K562 (cell line): ENCODE measurements around the gene FHIP2A. TPM values are rescaled to one million over a fixed set of nuclear protein-coding genes. Genes with fewer than 3 reads are reported as not detected.

Experiments used
- ATAC-seq: fragments of 200-7000 bp; cut with Tn5 transposase; 3 replicates; pipeline ENCODE4 v1.9.1; 2020; ENCODE audit warnings: moderate library complexity
- BruUV-seq: library from RNA; stranded (reverse); fragments of 400-500 nt; replicated peaks from 2 replicates; lab custom pipeline; 2021; lab: Mats Ljungman, UMichigan
- CTCF ChIA-PET: fragments of 300-600 bp; formaldehyde crosslinking; extraction: SDS; loops from one replicate; lab custom pipeline; 2021; ENCODE audit warnings: low intra/inter-chr PET ratio; lab: Yijun Ruan, JAX
- POLR2A ChIA-PET: fragments of 300-600, 350-650 bp; sonication (Branson Sonifier 250); formaldehyde crosslinking; extraction: SDS; loops from one replicate; lab custom pipeline; 2021; ENCODE audit warnings: antibody characterized with exemption, inconsistent platforms; lab: Yijun Ruan, JAX
- DNase-seq, 4 experiments: peaks; one replicate each; pipeline versions ENCODE4 v3.0.0 to v3.0.0-alpha.2; 2011 to 2018; ENCODE audit warnings: low spot score in 3 of 4, mixed read lengths in 3 of 4; ENCODE audit errors: extremely low read depth in 1 of 4
- FAIRE-seq: peaks from 2 replicates; lab custom pipeline; 2011; peaks lifted over from hg19 to GRCh38; lab: Jason Lieb, UNC
- H2AFZ ChIP-seq: 2 replicates; pipeline ENCODE4 v1.6.0; 2011; ENCODE audit warnings: low read depth, low read length, control low read depth, inconsistent platforms
- H3K27ac ChIP-seq: fragments of 200-600 bp; 3 replicates; pipeline ENCODE4 v1.8.0; 2011; ENCODE audit warnings: low read depth, mild to moderate bottlenecking, control low read depth, inconsistent platforms, low read length, moderate library complexity, mixed read lengths; ENCODE audit errors: extremely low read depth
- H3K27me3 ChIP-seq, 2 experiments: fragments of 300-600 bp in 1 of 2; 2 replicates in 1 of 2; 3 replicates in 1 of 2; pipeline versions ENCODE4 v1.6.0 to v1.8.0; 2011; ENCODE audit warnings: inconsistent platforms in 2 of 2, low read length in 2 of 2, mild to moderate bottlenecking in 1 of 2, mixed read lengths in 1 of 2, moderate library complexity in 1 of 2; ENCODE audit not compliant: control insufficient read depth in 2 of 2, insufficient read depth in 2 of 2
- H3K36me3 ChIP-seq: fragments of 300-600 bp; 3 replicates; pipeline ENCODE4 v1.8.0; 2011; ENCODE audit warnings: mild to moderate bottlenecking, low read length, inconsistent platforms; ENCODE audit not compliant: control insufficient read depth, insufficient read depth
- H3K4me1 ChIP-seq, 2 experiments: fragments of 200-600 bp in 1 of 2; replicated peaks in 1 of 2; 2 replicates in 1 of 2; 3 replicates in 1 of 2; pipeline versions ENCODE4 v1.5.1 to v1.8.0; 2011; ENCODE audit warnings: inconsistent platforms in 2 of 2, low read length in 2 of 2, mild to moderate bottlenecking in 1 of 2, mixed read lengths in 1 of 2, moderate library complexity in 1 of 2; ENCODE audit not compliant: control insufficient read depth in 2 of 2, insufficient read depth in 2 of 2
- H3K4me2 ChIP-seq: 2 replicates; pipeline ENCODE4 v1.6.1; 2011; ENCODE audit warnings: low read length, control low read depth, inconsistent platforms, mixed read lengths; ENCODE audit not compliant: insufficient read depth
- H3K4me3 ChIP-seq: fragments of 200-600 bp; sonication (generic), shearing (Covaris generic); 2 replicates; pipeline ENCODE4 v1.5.1; 2016; ENCODE audit warnings: control low read depth, inconsistent platforms
- H3K79me2 ChIP-seq: fragments of 200-600 bp; 3 replicates; pipeline ENCODE4 v1.8.0; 2011; ENCODE audit warnings: low read length, inconsistent platforms; ENCODE audit not compliant: control insufficient read depth, insufficient read depth
- H3K9ac ChIP-seq, 2 experiments: 2 replicates each; pipeline versions ENCODE4 v1.6.0 to v1.6.1; 2011; ENCODE audit warnings: low read depth in 2 of 2, low read length in 2 of 2, control low read depth in 1 of 2, inconsistent platforms in 1 of 2, mild to moderate bottlenecking in 1 of 2, mixed read lengths in 1 of 2; ENCODE audit not compliant: insufficient read depth in 1 of 2
- H3K9me1 ChIP-seq: one replicate; pipeline ENCODE4 v1.6.0; 2011; ENCODE audit warnings: inconsistent platforms, mild to moderate bottlenecking, low read length, moderate library complexity; ENCODE audit not compliant: control insufficient read depth, insufficient read depth
- H3K9me3 ChIP-seq: replicated peaks from 2 replicates; pipeline ENCODE4 v1.5.1; 2011; ENCODE audit warnings: low read depth, low read length, inconsistent platforms; ENCODE audit not compliant: control insufficient read depth, insufficient read depth
- H4K20me1 ChIP-seq: replicated peaks from 2 replicates; pipeline ENCODE4 v1.6.1; 2011; ENCODE audit warnings: low read length, inconsistent platforms, mixed read lengths; ENCODE audit not compliant: control insufficient read depth, insufficient read depth
- ATF1 ChIP-seq, 2 experiments: fragments of 450-650 bp in 1 of 2; IDR thresholded peaks; 2 replicates each; pipeline ENCODE4 v1.6.1; 2016; ENCODE audit warnings: missing compliant biosample characterization in 1 of 2, missing genetic modification characterization in 1 of 2
- ETV5 ChIP-seq: sonication (generic); formaldehyde crosslinking; IDR thresholded peaks from 2 replicates; pipeline ENCODE4 v1.4.0; 2020; ENCODE audit warnings: low read depth, mild to moderate bottlenecking, missing genetic modification reagents
- ZNF696 ChIP-seq: fragments of 250-450 bp; sonication (Bioruptor Pico); conservative IDR thresholded peaks from 2 replicates; pipeline ENCODE4 v1.4.0; 2020; ENCODE audit warnings: mild to moderate bottlenecking, moderate library complexity
- WGBS: fragments of 100-300 bp; shearing (Covaris generic); methylation state at CpG from one replicate; pipeline ENCODE4 v1.1.6; 2016; ENCODE audit warnings: low coverage, mixed read lengths; ENCODE audit not compliant: insufficient coverage; ENCODE audit errors: missing lambda C conversion rate; 5-methylcytosine and 5-hydroxymethylcytosine counted together
- in situ Hi-C: fragments of 300-500 bp; cut with MboI; formaldehyde crosslinking; loops from 4 replicates; pipeline ENCODE4 v1.15.0; 2018; ENCODE audit warnings: inconsistent platforms, mixed read lengths
- intact Hi-C: fragments of 100-400 bp; cut with micrococcal nuclease; formaldehyde crosslinking; loops from 2 replicates; pipeline ENCODE4 v1.14.2; 2022
- polyA plus RNA-seq, 8 experiments: library from polyadenylated mRNA; depleted of rRNA in 4 of 8; stranded (reverse) in 5 of 8; unstranded in 3 of 8; fragments of >200 nt; fragmentation: Nextera tagmentation in 2 of 8; fragmentation: Illumina TruSeq in 1 of 8; extraction: Ambion mirVana in 2 of 8; extraction: Trizol in 1 of 8; gene quantifications; 2 replicates each; pipeline versions ENCODE4 v1.2.1 to v1.2.3, GENCODE V29; 2011 to 2014; ENCODE audit warnings: inconsistent platforms in 1 of 8, missing spikeins in 1 of 8
- total RNA-seq, 7 experiments: library from RNA; depleted of rRNA in 6 of 7; stranded (reverse); fragments of >200 nt in 6 of 7; fragmentation: Illumina TruSeq in 2 of 7; extraction: Trizol in 2 of 7; gene quantifications; 2 replicates each; pipeline versions ENCODE4 v1.2.1 to v1.2.3, GENCODE V29; 2011 to 2021; ENCODE audit warnings: low replicate concordance in 1 of 7
- TF ChIP-seq, protein P1 (sequence below): sonication (generic); formaldehyde crosslinking; IDR thresholded peaks from 2 replicates; pipeline ENCODE4 v1.8.0; 2023; ENCODE audit warnings: missing genetic modification reagents, mild to moderate bottlenecking, borderline replicate concordance
- TF ChIP-seq, protein P2 (sequence below): fragments of 200-600 bp; sonication (generic); IDR thresholded peaks from one replicate; pipeline ENCODE4 v1.6.1; 2012; ENCODE audit warnings: mild to moderate bottlenecking, low read depth, low read length, inconsistent platforms

The FHIP2A gene
- total and polyA plus RNA-seq, 9 of the 15 experiments (the other 6 are each of a cell fraction or from before 2014, with no cell fraction given) = 1.5 to 7.4 (median 3.3) TPM

DNA sequence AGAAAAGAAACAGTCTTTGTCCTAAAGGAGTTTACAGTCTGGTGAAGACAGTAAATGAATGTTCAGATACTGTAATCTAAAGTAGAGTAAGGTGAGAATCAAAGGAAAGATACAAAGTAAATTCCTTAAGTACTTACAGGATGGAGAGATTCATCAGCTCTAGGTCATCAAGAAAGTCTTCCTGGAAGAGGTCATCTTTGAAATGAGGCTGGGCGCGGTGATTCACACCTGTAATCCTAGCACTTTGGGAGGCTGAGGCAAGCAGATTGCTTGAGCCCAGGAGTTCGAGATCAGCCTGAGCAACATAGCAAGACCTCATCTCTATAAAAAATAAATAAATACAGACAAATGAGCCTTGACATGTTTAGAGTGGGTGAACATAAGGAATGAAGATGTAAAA is 18.3 kb downstream of the FHIP2A start:
- intact Hi-C loops (no loop called here), in situ Hi-C loops (no loop called here)
- no TSS peak for BruUV-seq
- Histone ChIP-seq H3K9me3 (no peaks in the 10 kb centered on the region), H3K4me2 (no peak overlapping the region), H3K27me3 (no peaks in the 10 kb centered on the region), H3K9ac (no peak overlapping the region), H3K79me2 (no peaks in the 10 kb centered on the region), H2AFZ (no peak overlapping the region), H3K36me3 (peaks cover 16% of the 10 kb centered on the region; the same call in 2 of the 3 replicates), H3K27ac (no peak overlapping the region), H4K20me1 (no peaks in the 10 kb centered on the region), H3K9me1 (no peaks in the 10 kb centered on the region), H3K4me1 (no peaks in the 10 kb centered on the region), H3K4me3 (no peak overlapping the region)
- DNase-seq = no peak
- ChIA-PET CTCF (no interaction called here), POLR2A (interaction anchor here (0.5 kb wide), 1 partner anchor 146 kb away, joined by 3 read pairs; no protein-coding TSS in a partner anchor)
- 92% methylated on average over 3 of the region's 3 CpGs for WGBS
- ATAC-seq = no peak
- FAIRE-seq = no peak
- TF ChIP-seq, protein P1, sequence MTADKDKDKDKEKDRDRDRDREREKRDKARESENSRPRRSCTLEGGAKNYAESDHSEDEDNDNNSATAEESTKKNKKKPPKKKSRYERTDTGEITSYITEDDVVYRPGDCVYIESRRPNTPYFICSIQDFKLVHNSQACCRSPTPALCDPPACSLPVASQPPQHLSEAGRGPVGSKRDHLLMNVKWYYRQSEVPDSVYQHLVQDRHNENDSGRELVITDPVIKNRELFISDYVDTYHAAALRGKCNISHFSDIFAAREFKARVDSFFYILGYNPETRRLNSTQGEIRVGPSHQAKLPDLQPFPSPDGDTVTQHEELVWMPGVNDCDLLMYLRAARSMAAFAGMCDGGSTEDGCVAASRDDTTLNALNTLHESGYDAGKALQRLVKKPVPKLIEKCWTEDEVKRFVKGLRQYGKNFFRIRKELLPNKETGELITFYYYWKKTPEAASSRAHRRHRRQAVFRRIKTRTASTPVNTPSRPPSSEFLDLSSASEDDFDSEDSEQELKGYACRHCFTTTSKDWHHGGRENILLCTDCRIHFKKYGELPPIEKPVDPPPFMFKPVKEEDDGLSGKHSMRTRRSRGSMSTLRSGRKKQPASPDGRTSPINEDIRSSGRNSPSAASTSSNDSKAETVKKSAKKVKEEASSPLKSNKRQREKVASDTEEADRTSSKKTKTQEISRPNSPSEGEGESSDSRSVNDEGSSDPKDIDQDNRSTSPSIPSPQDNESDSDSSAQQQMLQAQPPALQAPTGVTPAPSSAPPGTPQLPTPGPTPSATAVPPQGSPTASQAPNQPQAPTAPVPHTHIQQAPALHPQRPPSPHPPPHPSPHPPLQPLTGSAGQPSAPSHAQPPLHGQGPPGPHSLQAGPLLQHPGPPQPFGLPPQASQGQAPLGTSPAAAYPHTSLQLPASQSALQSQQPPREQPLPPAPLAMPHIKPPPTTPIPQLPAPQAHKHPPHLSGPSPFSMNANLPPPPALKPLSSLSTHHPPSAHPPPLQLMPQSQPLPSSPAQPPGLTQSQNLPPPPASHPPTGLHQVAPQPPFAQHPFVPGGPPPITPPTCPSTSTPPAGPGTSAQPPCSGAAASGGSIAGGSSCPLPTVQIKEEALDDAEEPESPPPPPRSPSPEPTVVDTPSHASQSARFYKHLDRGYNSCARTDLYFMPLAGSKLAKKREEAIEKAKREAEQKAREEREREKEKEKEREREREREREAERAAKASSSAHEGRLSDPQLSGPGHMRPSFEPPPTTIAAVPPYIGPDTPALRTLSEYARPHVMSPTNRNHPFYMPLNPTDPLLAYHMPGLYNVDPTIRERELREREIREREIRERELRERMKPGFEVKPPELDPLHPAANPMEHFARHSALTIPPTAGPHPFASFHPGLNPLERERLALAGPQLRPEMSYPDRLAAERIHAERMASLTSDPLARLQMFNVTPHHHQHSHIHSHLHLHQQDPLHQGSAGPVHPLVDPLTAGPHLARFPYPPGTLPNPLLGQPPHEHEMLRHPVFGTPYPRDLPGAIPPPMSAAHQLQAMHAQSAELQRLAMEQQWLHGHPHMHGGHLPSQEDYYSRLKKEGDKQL (CRISPR knock-in tag) = no peak
- TF ChIP-seq, protein P2, sequence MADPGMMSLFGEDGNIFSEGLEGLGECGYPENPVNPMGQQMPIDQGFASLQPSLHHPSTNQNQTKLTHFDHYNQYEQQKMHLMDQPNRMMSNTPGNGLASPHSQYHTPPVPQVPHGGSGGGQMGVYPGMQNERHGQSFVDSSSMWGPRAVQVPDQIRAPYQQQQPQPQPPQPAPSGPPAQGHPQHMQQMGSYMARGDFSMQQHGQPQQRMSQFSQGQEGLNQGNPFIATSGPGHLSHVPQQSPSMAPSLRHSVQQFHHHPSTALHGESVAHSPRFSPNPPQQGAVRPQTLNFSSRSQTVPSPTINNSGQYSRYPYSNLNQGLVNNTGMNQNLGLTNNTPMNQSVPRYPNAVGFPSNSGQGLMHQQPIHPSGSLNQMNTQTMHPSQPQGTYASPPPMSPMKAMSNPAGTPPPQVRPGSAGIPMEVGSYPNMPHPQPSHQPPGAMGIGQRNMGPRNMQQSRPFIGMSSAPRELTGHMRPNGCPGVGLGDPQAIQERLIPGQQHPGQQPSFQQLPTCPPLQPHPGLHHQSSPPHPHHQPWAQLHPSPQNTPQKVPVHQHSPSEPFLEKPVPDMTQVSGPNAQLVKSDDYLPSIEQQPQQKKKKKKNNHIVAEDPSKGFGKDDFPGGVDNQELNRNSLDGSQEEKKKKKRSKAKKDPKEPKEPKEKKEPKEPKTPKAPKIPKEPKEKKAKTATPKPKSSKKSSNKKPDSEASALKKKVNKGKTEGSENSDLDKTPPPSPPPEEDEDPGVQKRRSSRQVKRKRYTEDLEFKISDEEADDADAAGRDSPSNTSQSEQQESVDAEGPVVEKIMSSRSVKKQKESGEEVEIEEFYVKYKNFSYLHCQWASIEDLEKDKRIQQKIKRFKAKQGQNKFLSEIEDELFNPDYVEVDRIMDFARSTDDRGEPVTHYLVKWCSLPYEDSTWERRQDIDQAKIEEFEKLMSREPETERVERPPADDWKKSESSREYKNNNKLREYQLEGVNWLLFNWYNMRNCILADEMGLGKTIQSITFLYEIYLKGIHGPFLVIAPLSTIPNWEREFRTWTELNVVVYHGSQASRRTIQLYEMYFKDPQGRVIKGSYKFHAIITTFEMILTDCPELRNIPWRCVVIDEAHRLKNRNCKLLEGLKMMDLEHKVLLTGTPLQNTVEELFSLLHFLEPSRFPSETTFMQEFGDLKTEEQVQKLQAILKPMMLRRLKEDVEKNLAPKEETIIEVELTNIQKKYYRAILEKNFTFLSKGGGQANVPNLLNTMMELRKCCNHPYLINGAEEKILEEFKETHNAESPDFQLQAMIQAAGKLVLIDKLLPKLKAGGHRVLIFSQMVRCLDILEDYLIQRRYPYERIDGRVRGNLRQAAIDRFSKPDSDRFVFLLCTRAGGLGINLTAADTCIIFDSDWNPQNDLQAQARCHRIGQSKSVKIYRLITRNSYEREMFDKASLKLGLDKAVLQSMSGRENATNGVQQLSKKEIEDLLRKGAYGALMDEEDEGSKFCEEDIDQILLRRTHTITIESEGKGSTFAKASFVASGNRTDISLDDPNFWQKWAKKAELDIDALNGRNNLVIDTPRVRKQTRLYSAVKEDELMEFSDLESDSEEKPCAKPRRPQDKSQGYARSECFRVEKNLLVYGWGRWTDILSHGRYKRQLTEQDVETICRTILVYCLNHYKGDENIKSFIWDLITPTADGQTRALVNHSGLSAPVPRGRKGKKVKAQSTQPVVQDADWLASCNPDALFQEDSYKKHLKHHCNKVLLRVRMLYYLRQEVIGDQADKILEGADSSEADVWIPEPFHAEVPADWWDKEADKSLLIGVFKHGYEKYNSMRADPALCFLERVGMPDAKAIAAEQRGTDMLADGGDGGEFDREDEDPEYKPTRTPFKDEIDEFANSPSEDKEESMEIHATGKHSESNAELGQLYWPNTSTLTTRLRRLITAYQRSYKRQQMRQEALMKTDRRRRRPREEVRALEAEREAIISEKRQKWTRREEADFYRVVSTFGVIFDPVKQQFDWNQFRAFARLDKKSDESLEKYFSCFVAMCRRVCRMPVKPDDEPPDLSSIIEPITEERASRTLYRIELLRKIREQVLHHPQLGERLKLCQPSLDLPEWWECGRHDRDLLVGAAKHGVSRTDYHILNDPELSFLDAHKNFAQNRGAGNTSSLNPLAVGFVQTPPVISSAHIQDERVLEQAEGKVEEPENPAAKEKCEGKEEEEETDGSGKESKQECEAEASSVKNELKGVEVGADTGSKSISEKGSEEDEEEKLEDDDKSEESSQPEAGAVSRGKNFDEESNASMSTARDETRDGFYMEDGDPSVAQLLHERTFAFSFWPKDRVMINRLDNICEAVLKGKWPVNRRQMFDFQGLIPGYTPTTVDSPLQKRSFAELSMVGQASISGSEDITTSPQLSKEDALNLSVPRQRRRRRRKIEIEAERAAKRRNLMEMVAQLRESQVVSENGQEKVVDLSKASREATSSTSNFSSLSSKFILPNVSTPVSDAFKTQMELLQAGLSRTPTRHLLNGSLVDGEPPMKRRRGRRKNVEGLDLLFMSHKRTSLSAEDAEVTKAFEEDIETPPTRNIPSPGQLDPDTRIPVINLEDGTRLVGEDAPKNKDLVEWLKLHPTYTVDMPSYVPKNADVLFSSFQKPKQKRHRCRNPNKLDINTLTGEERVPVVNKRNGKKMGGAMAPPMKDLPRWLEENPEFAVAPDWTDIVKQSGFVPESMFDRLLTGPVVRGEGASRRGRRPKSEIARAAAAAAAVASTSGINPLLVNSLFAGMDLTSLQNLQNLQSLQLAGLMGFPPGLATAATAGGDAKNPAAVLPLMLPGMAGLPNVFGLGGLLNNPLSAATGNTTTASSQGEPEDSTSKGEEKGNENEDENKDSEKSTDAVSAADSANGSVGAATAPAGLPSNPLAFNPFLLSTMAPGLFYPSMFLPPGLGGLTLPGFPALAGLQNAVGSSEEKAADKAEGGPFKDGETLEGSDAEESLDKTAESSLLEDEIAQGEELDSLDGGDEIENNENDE = no peak
- TF ChIP-seq ETV5 (CRISPR knock-in tag) = no peak
- no peak for TF ChIP-seq ATF1 (CRISPR knock-in tag; IDR thresholded peaks at IDR 0.05)
- no peak for TF ChIP-seq ATF1 (tag; IDR thresholded peaks at IDR 0.05)
- no peak for TF ChIP-seq ZNF696 (CRISPR knock-in tag)
